ENCODE data around the gene IFT22.

Gene IFT22

GRCh38 chr7:101315336-101315735 lies 6.3 kb downstream of the IFT22 start:
- no peak overlapping the region for H3K4me3 ChIP-seq (replicated peaks; ENCODE audit: low read depth, low read length)
- peak; percentile 77 for TF ChIP-seq CTCF (IDR thresholded peaks at IDR 0.05; ENCODE audit: low read depth, low read length, missing control alignments)
- DNase-seq (ENCODE audit: extremely low read depth, low read depth): no peak

- TF ChIP-seq CTCF (IDR thresholded peaks at IDR 0.05; ENCODE audit: low read depth, low read length, missing control alignments): no peak
- peak overlapping the region; percentile 80 for H3K4me3 ChIP-seq (replicated peaks; ENCODE audit: low read depth, low read length)
- DNase-seq (ENCODE audit: extremely low read depth, low read depth): peak; percentile 26
Observed at GRCh38 chr7:101308245-101309085, 13.1 kb downstream of the IFT22 start.

GRCh38 chr7:101306307-101306706 lies 15.3 kb downstream of the IFT22 start:
- no peak overlapping the region for H3K4me3 ChIP-seq (replicated peaks; ENCODE audit: low read depth, low read length)
- TF ChIP-seq CTCF (IDR thresholded peaks at IDR 0.05; ENCODE audit: low read depth, low read length, missing control alignments): no peak
- no peak for DNase-seq (ENCODE audit: extremely low read depth, low read depth)

- H3K4me3 ChIP-seq (replicated peaks; ENCODE audit: low read depth, low read length): no peak overlapping the region
- no peak for TF ChIP-seq CTCF (IDR thresholded peaks at IDR 0.05; ENCODE audit: low read depth, low read length, missing control alignments)
- no peak for DNase-seq (ENCODE audit: extremely low read depth, low read depth)
Observed at GRCh38 chr7:101303102-101303701, 18.4 kb downstream of the IFT22 start.

- TF ChIP-seq CTCF (IDR thresholded peaks at IDR 0.05; ENCODE audit: low read depth, low read length, missing control alignments): no peak
- no peak for DNase-seq (ENCODE audit: extremely low read depth, low read depth)
- H3K4me3 ChIP-seq (replicated peaks; ENCODE audit: low read depth, low read length): no peak overlapping the region
Observed at GRCh38 chr7:101302641-101303101, 18.9 kb downstream of the IFT22 start.

- H3K4me3 ChIP-seq (replicated peaks; ENCODE audit: low read depth, low read length): no peak overlapping the region
- TF ChIP-seq CTCF (IDR thresholded peaks at IDR 0.05; ENCODE audit: low read depth, low read length, missing control alignments): no peak
- DNase-seq (ENCODE audit: extremely low read depth, low read depth): no peak
Observed at GRCh38 chr7:101300465-101301376, 20.9 kb downstream of the IFT22 start.
